HepG2 (cell line): ENCODE data around the gene BMI1. TPM values are rescaled to one million over a fixed set of nuclear protein-coding genes. Genes with fewer than 3 reads are reported as not detected.

Experiments
- CCDC6 ChIP-seq: sonication (generic); formaldehyde crosslinking; IDR thresholded peaks from 2 replicates; pipeline ENCODE4 v1.8.1; 2022; ENCODE audit warnings: mild to moderate bottlenecking, missing genetic modification reagents, moderate library complexity
- RNF2 ChIP-seq: fragments of 450-650 bp; conservative IDR thresholded peaks from 2 replicates; pipeline ENCODE4 v1.6.1; 2016; ENCODE audit warnings: low read depth
- SALL1 ChIP-seq: sonication (generic); formaldehyde crosslinking; IDR thresholded peaks from 2 replicates; pipeline ENCODE4 v1.8.0; 2022; ENCODE audit warnings: mild to moderate bottlenecking, missing genetic modification reagents
- SRSF4 ChIP-seq: fragments of 200-400 bp; formaldehyde crosslinking; IDR thresholded peaks from one replicate; pipeline ENCODE4 v1.6.1; 2018; ENCODE audit warnings: mild to moderate bottlenecking, low read depth, low read length, moderate library complexity; ENCODE audit not compliant: poor library complexity, severe bottlenecking
- YY1 ChIP-seq: IDR thresholded peaks from 2 replicates; pipeline ENCODE4 v1.6.1; 2011; ENCODE audit warnings: low read length, low read depth, moderate library complexity, mild to moderate bottlenecking; ENCODE audit not compliant: insufficient read depth, insufficient replicate concordance
- ZBTB42 ChIP-seq: sonication (generic); formaldehyde crosslinking; IDR thresholded peaks from 2 replicates; pipeline ENCODE4 v1.5.0; 2020; ENCODE audit warnings: mild to moderate bottlenecking, missing genetic modification reagents
- ZKSCAN1 ChIP-seq: fragments of 150-350 bp; IDR thresholded peaks from 2 replicates; pipeline ENCODE4 v1.6.1; 2014; ENCODE audit warnings: low read length
- ZNF589 ChIP-seq: sonication (generic); formaldehyde crosslinking; conservative IDR thresholded peaks from 2 replicates; pipeline ENCODE4 v1.8.0; 2022; ENCODE audit warnings: mild to moderate bottlenecking, moderate library complexity, missing genetic modification reagents
- ZNF781 ChIP-seq: sonication (generic); formaldehyde crosslinking; IDR thresholded peaks from 2 replicates; pipeline ENCODE4 v1.5.1; 2020; ENCODE audit warnings: borderline replicate concordance, mild to moderate bottlenecking, missing genetic modification reagents; ENCODE audit errors: not compliant biosample characterization
- ZNF841 ChIP-seq: sonication (generic); formaldehyde crosslinking; IDR thresholded peaks from 2 replicates; pipeline ENCODE4 v1.8.1; 2023; ENCODE audit warnings: missing genetic modification reagents, borderline replicate concordance
- ZSCAN25 ChIP-seq: sonication (generic); formaldehyde crosslinking; IDR thresholded peaks from 2 replicates; pipeline ENCODE4 v1.8.0; 2022; ENCODE audit warnings: mild to moderate bottlenecking, missing genetic modification reagents
- polyA plus RNA-seq, 8 experiments: library from polyadenylated mRNA; depleted of rRNA in 3 of 8; stranded (reverse) in 7 of 8; unstranded in 1 of 8; fragments of >200 nt; fragmentation: Illumina TruSeq in 4 of 8; extraction: Trizol in 4 of 8; gene quantifications; 2 replicates each; pipeline versions ENCODE4 v1.2.1 to v1.2.3, GENCODE V29; 2011 to 2016; ENCODE audit warnings: low read depth in 4 of 8, missing spikeins in 1 of 8, mixed read lengths in 1 of 8; ENCODE audit not compliant: insufficient read depth in 1 of 8
- total RNA-seq, 5 experiments: library from RNA; depleted of rRNA; stranded (reverse); fragments of >200 nt; fragmentation: Illumina TruSeq; extraction: Trizol; gene quantifications; 2 replicates each; pipeline ENCODE4 v1.2.3, GENCODE V29; 2016; ENCODE audit warnings: low read depth in 1 of 5
- TF ChIP-seq, protein P1 (sequence below): sonication (generic); formaldehyde crosslinking; IDR thresholded peaks from 2 replicates; pipeline ENCODE4 v1.5.0; 2020; ENCODE audit warnings: missing genetic modification reagents, mild to moderate bottlenecking, borderline replicate concordance
- TF ChIP-seq, protein P2 (sequence below): IDR thresholded peaks from 2 replicates; pipeline ENCODE4 v1.6.1; 2012; ENCODE audit warnings: low read length, improper control_type of control experiment
- TF ChIP-seq, protein P3 (sequence below): IDR thresholded peaks from 2 replicates; pipeline ENCODE4 v1.6.1; 2016; ENCODE audit warnings: missing biosample characterization, missing genetic modification reagents, low read depth
- TF ChIP-seq, protein P4 (sequence below): fragments of 450-650 bp; IDR thresholded peaks from 2 replicates; pipeline ENCODE4 v1.6.1; 2016
- TF ChIP-seq, protein P5 (sequence below): sonication (generic); formaldehyde crosslinking; IDR thresholded peaks from 2 replicates; pipeline ENCODE4 v1.5.0; 2020; ENCODE audit warnings: missing genetic modification reagents
- TF ChIP-seq, protein P6 (sequence below), 2 experiments: sonication (generic) in 1 of 2; formaldehyde crosslinking in 1 of 2; IDR thresholded peaks; 2 replicates each; pipeline versions ENCODE4 v1.5.1 to v1.6.1; 2011 to 2020; ENCODE audit warnings: borderline replicate concordance in 1 of 2, low read depth in 1 of 2, low read length in 1 of 2, mild to moderate bottlenecking in 1 of 2, missing genetic modification reagents in 1 of 2, moderate library complexity in 1 of 2

BMI1 gene
- total and polyA plus RNA-seq, 2 of the 13 experiments (the other 11 are each of a cell fraction or from before 2014, with no cell fraction given): 30.5 to 44.0 TPM

DNA sequence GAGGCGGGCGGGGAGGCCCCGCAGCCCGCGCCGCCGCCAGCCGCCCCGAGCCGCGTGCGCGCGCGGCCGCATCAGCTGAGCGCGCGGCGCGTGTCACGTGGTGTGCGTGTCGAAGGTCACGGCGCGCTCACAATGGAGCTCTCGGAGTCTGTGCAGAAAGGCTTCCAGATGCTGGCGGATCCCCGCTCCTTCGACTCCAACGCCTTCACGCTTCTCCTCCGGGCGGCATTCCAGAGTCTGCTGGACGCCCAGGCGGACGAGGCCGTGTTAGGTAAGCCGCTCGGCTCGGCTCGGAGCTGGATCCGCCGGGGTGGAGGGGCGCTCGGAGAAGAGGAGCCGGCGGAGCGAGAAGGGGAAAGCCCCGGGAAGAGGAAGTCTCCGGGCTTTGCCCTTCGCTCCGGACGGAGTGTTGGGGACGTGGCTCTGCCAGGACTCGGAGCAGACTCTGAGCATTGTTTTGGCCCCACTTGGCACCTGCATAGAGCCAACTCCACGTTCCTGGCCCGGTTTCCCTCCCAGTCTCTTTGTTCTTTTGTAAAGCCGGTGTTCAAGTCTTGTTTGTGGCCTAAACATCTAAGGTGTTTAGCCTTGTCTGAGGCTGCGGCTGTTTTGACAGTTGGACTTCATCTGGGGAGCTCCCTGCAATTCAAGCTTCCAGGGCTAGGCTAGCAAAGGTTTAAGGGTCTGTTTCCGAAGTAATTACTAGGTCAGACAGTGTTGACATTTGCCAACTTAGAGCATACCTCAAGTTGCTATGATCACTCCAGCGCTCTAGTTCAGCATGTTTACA is 4.4 kb upstream of the BMI1 start, which contains the start of gene COMMD3 (continued):
- TF ChIP-seq ZSCAN25 (CRISPR knock-in tag) (peak; percentile 45; the same call in 1 of the 2 replicates), CCDC6 (peak; percentile 31; the same call in 1 of the 2 replicates), ZNF841 (0 out of 2 replicates have a peak, but pooled peaks have one; percentile 64), YY1 (peak; percentile 58), ZBTB42 (CRISPR knock-in tag) (0 out of 2 replicates have a peak, but pooled peaks have one; percentile 81), ZNF589 (CRISPR knock-in tag) (peak; percentile 58; the same call in 1 of the 2 replicates), SRSF4 (no peak), SALL1 (CRISPR knock-in tag) (peak; percentile 81), ZKSCAN1 (no peak), ZNF781 (CRISPR knock-in tag) (no peak), RNF2 (peak; percentile 37; the same call in 1 of the 2 replicates)
- TF ChIP-seq, protein P1, sequence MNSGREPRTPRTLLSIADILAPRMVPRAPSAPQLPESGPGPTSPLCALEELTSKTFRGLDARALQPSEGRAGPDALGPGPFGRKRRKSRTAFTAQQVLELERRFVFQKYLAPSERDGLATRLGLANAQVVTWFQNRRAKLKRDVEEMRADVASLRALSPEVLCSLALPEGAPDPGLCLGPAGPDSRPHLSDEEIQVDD: no peak
- TF ChIP-seq, protein P2, sequence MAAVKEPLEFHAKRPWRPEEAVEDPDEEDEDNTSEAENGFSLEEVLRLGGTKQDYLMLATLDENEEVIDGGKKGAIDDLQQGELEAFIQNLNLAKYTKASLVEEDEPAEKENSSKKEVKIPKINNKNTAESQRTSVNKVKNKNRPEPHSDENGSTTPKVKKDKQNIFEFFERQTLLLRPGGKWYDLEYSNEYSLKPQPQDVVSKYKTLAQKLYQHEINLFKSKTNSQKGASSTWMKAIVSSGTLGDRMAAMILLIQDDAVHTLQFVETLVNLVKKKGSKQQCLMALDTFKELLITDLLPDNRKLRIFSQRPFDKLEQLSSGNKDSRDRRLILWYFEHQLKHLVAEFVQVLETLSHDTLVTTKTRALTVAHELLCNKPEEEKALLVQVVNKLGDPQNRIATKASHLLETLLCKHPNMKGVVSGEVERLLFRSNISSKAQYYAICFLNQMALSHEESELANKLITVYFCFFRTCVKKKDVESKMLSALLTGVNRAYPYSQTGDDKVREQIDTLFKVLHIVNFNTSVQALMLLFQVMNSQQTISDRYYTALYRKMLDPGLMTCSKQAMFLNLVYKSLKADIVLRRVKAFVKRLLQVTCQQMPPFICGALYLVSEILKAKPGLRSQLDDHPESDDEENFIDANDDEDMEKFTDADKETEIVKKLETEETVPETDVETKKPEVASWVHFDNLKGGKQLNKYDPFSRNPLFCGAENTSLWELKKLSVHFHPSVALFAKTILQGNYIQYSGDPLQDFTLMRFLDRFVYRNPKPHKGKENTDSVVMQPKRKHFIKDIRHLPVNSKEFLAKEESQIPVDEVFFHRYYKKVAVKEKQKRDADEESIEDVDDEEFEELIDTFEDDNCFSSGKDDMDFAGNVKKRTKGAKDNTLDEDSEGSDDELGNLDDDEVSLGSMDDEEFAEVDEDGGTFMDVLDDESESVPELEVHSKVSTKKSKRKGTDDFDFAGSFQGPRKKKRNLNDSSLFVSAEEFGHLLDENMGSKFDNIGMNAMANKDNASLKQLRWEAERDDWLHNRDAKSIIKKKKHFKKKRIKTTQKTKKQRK: no peak
- TF ChIP-seq, protein P3, sequence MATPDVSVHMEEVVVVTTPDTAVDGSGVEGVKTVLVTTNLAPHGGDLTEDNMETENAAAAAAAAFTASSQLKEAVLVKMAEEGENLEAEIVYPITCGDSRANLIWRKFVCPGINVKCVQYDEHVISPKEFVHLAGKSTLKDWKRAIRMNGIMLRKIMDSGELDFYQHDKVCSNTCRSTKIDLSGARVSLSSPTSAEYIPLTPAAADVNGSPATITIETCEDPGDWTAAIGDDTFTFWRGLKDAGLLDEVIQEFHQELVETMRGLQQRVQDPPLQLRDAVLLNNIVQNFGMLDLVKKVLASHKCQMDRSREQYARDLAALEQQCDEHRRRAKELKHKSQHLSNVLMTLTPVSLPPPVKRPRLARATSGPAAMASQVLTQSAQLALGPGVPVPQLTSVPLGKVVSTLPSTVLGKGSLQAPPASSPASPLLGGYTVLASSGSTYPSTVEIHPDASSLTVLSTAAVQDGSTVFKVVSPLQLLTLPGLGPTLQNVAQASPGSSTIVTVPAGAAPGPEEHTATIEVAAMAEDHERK (CRISPR knock-in tag): no peak
- TF ChIP-seq, protein P4, sequence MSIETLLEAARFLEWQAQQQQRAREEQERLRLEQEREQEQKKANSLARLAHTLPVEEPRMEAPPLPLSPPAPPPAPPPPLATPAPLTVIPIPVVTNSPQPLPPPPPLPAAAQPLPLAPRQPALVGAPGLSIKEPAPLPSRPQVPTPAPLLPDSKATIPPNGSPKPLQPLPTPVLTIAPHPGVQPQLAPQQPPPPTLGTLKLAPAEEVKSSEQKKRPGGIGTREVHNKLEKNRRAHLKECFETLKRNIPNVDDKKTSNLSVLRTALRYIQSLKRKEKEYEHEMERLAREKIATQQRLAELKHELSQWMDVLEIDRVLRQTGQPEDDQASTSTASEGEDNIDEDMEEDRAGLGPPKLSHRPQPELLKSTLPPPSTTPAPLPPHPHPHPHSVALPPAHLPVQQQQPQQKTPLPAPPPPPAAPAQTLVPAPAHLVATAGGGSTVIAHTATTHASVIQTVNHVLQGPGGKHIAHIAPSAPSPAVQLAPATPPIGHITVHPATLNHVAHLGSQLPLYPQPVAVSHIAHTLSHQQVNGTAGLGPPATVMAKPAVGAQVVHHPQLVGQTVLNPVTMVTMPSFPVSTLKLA: peak; percentile 24; the same call in 1 of the 2 replicates
- TF ChIP-seq, protein P5, sequence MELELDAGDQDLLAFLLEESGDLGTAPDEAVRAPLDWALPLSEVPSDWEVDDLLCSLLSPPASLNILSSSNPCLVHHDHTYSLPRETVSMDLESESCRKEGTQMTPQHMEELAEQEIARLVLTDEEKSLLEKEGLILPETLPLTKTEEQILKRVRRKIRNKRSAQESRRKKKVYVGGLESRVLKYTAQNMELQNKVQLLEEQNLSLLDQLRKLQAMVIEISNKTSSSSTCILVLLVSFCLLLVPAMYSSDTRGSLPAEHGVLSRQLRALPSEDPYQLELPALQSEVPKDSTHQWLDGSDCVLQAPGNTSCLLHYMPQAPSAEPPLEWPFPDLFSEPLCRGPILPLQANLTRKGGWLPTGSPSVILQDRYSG: no peak
- TF ChIP-seq, protein P6, sequence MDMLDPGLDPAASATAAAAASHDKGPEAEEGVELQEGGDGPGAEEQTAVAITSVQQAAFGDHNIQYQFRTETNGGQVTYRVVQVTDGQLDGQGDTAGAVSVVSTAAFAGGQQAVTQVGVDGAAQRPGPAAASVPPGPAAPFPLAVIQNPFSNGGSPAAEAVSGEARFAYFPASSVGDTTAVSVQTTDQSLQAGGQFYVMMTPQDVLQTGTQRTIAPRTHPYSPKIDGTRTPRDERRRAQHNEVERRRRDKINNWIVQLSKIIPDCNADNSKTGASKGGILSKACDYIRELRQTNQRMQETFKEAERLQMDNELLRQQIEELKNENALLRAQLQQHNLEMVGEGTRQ (IDR thresholded peaks at IDR 0.05; ENCODE audit: low read depth, low read length): peak; percentile 93
- TF ChIP-seq, protein P6 (CRISPR knock-in tag; IDR thresholded peaks at IDR 0.05; ENCODE audit: borderline replicate concordance): peak; percentile 78; the same call in 1 of the 2 replicates
